NCI-H2171 treated with DMSO at 0.1 percent for 48 hours (cell line): ENCODE results near the gene AMER3.
"Not testable (repeated sequence)": the region's sequence is repeated elsewhere in the genome, so short reads cannot be mapped to it uniquely, and the experiment has no call there.

ENCODE experiments used
- DNase-seq: peaks from one replicate; lab custom pipeline; 2025; lab: John Stamatoyannopoulos, UW

Gene AMER3, protein sequence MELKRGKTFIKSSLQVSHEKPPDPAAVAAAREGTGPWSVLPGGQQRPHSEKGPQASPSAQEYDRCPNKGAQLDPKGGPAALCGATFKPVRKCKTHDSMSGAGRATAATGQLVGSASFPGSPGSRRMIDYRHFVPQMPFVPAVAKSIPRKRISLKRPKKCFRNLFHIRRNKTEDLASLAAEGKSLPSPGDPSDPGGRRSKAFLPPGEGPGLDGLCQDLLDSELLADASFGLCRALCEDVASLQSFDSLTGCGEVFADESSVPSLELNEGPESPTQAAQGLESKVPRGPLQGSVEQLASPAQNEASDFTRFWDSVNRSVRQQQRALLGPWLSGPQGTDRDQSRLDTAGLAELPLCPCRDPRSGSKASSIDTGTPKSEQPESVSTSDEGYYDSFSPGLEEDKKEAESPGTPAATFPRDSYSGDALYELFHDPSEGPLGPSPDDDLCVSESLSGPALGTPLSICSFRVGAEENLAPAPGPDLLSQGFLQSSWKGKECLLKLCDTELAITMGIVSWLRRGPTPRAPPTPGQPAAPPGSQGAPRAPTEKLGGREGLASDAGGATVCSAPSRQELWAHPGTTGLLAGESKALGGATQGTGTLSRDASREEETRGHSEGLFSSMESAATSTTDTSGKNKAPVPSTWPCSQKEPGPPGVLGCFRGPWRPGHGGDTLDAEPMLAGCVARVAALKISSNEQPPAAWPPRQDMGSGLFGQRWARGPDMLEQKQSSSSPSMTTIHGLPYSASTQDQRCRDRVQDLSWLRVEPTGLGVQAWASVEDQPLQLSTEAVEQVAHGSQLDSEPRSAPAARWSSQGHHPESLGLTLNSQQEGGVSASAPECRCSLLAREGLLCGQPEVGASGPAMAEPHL

DNA sequence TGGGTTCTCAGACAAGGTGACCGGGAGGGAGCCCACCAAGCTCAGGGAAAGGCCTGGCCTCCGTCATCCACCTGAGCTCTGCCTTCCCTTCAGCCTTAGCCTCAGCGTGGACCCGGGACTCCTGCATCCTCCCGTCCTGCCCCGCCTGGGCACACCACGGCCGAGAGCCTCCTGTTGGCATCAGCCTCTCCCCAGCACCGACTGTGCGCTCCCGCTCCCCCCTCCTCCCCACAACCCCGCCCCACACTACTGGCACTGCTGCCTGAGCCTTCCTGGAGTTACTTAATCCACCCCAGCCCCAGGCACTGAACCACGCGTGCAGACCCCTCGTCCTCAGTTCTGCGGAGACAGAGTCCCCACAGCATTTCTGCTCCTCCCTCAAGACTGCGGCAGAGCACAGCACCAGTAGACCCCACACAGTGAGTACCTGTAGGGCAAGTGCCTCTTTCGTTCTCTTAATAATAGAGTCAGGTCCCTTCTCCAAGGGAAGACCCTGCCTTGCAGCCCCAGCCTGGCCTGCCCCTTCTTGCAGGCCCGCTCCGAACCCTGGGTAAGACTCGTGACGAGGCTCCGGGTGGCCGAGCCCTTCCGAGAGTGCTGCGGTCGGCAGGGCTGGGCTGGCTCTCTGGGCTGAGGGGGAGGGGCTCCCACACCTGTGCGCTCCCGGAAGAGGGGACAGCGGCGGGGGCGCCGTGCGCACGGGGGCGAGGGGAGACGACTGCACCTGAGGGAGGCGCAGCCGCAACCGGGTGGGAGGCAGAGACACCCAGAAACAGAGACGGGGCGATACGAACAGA, at the start of gene AMER3:
AMER3 (plus strand) TSS at position 285 of the 797 bp plus-strand sequence. CDS start 6,533 bp downstream, outside the sequence.
- peak; percentile 63 for DNase-seq

DNA sequence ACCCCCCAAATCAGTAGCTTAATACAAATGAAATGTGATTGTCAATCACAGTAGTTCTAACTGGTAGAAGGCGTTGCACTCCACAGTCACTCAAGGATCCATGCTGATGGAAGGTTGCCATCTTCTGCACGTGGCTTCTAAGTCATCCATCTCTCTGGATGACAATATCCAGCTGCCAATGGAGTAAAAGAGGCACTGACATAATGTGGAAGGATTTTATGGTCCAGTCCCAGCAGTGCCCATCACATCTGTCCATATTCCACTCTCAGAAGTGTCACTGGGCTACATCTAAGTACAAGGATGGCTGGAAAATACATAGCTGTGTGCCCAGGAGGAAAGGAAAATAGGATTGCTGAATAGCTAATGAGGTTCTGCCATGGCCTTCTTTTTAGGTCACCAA, 40.5 kb upstream of the AMER3 start:
- DNase-seq, result not testable (repeated sequence)

DNA sequence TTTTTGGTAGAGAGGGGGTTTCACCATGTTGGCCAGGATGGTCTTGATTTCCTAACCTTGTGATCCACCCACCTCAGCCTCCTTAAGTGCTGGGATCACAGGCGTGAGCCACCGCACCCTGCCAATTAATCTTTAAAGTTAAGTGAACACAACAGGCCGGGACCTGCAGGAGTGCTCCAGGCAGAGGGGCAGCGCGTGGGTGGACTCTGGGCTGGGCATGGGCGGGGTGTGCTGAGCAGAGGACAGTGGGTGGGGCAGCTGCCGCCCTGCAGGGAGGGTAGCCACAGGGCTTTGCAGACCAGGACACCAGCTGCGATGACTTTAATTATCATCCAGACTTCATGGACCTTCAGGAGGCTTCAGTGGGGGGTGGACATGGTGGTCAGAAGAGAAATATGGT, 35.3 kb upstream of the AMER3 start:
- no peak for DNase-seq

DNA sequence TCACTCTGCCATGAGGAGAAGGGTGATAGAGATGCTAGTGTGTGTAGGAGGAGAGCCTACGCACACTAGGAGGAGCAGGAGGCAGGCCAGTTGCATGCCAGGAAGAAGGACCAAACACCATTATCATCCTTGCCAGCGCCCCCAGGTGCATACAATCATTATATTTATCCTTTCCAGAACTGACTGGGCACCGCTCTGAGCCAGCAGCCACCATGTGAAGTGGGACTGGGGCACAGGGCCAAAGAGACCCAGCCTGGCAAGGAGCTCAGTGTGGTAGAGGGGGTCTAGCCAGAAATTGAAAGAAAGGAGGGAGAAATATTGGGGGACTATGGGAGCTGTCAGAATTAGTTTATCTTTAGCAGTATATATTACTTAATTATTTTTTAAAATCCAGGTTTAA, 34.8 kb upstream of the AMER3 start:
- no peak for DNase-seq

DNA sequence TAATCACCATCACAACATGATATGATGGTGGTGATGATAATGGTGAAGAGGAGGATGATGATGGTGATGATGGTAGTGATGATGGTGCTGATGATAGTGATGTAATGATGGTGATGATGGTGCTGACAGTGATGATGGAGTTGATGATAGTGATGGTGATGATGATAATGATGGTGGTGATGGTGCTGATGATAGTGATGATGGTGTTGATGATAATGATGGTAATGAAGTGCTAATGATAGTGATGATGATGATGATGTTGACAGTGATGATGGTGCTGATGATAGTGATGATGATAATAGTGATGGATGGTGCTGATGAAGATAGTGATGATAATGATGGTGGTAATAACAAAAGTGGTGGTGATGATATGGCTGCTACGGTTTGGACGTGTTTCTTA, 30.9 kb upstream of the AMER3 start:
- DNase-seq, result no peak

DNA sequence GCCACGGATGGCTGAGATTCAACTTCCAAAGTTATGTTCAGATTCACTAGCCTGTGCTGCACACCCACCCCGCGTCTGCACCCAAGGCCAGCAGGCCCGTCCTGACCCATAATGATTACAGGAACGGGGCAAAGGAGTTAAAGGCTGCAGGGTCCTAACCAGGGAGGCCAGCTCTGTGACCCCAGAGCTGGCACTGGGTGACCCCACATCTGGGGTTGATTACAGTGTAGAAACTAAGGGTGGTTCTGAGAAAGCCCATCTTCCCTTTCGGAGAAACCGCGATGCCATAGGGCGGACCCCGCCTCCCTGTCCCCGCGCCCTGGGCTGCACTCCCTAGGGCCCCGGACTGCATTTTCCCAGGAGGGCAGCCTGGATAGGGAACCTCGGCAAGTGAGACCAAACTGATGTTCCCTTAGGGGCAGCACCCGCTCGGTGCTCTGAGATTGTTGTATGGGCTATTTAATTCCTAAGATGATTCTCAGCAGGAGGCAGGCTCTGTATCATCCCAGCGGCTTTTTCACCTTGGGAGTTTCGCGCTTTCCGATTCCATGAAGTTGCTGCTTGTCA, 28.6 kb upstream of the AMER3 start:
- DNase-seq, result no peak

DNA sequence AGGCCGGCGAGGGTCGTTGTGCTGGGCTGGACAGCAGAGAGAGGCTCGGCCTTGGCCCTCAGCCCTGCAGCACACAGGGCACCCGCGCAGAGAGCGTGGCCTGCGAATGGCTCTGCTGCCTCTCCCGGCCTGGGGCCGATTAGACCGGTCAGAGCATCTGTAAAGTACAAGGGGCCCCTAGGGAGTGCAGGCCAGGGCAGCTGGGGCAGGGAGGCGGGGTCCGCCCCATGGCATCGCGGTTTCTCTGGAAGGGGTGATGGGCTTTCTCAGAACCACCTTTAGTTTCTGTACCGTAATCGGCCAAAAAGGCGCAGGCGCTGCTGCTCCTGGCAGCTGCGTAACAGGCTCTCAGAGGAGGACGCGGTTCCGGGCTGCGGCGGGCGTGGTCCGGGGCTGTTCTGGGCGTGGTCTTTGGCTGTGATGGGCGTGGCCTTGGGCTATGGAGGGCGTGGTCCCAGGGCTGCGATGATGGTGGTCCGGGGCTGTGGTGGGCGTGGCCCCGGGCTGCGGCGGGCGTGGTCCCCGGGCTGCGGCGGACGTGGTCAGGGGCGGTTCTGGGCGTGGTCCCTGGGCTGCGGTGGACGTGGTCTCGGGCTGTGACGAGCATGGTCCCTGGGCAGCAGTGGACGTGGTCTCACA, 27.9 kb upstream of the AMER3 start:
- peak; percentile 92 for DNase-seq

DNA sequence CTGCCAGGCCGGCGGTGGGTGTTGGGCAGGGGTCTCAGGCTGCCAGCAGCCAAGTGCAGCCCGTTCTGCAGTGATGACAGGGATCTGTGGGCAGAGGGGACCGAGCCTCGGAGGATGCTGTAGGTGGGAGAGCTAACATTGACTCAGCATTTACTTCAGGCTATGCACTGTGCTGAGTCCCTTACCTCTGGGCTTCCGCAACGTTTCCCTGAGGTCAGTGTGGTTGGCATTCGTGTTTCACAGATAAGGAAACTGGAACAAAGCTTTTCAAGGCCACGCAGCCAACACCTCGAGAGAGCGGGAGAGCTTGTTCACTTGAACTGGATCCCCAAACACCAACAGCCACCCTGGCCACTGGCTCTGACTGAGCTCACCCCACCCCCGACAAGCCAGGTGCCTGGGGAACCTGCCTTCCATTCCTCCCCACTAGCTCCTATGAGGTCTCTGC, 27.3 kb upstream of the AMER3 start:
- no peak for DNase-seq

DNA sequence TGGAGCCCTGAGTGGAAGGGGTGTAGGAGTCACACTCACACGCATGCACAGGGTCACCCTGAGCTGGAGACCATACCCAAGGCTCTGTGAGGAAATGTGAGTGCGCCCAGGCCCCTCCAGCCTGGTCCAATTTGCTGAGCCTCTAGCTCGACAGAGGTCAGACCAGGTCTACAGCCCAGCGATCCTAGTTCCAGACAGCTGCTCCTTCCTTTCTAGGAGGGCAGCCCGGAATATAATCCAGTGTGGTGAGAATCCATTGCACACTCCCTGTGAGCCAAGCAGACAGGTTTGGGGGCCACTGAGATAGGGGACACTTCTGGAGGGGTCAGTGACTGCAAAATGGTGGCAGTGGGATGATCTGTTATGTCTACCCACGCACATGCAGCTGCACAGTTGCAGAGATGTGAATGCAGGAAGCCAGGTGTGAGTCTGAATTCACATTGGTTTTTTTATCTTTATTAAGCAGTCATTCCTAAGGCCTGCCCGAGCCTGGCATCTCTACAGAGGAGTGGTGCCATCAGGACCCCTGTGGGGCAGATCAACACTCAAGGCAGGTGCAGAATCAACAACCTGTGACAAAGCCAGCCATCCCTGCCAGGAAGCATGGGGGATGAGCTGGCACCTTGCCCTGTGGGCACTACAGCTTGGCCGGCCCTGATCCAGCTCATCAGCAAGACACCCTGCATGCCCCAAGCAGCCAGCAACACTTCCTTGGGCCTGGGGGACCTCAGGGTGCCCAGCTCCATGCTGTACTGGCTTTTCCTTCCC, 26.6 kb upstream of the AMER3 start, which contains the start of gene GPR148:
GPR148 (plus strand) TSS at position 522 of the 768 bp plus-strand sequence; CDS start at position 604, 82 bp downstream.
- DNase-seq, result peak; percentile 67

DNA sequence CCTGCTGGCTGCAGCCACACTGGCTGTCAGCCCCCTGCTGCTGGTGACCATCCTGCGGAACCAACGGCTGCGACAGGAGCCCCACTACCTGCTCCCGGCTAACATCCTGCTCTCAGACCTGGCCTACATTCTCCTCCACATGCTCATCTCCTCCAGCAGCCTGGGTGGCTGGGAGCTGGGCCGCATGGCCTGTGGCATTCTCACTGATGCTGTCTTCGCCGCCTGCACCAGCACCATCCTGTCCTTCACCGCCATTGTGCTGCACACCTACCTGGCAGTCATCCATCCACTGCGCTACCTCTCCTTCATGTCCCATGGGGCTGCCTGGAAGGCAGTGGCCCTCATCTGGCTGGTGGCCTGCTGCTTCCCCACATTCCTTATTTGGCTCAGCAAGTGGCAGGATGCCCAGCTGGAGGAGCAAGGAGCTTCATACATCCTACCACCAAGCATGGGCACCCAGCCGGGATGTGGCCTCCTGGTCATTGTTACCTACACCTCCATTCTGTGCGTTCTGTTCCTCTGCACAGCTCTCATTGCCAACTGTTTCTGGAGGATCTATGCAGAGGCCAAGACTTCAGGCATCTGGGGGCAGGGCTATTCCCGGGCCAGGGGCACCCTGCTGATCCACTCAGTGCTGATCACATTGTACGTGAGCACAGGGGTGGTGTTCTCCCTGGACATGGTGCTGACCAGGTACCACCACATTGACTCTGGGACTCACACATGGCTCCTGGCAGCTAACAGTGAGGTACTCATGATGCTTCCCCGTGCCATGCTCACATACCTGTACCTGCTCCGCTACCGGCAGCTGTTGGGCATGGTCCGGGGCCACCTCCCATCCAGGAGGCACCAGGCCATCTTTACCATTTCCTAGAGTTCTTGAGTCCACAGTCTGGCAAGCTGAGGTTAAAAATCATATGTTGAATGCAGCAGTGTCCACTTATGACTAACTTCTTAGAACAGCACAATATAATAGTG, 25.7 kb upstream of the AMER3 start:
- DNase-seq, result peak; percentile 53

DNA sequence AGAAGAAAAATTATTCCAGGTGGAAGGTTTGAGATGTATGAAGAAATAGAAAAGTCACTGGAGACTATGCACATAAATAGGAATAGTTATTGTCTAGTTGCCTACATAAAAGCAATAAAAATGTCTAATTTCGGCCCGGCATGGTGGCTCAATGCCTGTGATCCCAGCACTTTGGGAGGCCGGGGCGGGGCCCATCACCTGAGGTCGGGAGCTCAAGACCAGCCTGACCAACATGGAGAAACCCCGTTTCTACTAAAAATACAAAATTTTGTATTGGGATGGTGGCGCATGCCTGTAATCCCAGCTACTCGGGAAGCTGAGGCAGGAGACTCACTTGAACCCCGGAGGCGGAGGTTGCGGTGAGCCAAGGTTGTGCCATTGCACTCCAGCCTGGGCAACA, 23.1 kb upstream of the AMER3 start:
- not testable (repeated sequence) for DNase-seq

DNA sequence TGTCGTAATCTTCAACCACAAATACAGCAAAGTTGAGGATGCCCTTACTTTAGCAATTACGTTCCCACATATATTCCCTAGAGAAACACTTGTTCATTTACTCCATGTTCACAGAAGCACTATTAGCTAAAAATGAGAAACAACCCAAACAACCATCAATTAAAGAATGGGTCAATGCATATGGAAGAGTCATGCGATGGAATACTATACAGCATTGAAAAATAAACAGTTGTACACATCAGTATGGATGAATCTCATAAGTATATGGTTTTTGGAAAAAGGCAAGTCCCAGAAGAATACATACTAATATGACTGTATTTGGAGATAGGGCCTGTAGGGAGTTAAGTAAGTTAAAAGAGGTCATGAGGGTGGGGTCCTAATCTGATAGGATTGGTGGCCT, 20.1 kb upstream of the AMER3 start:
- DNase-seq, result no peak

DNA sequence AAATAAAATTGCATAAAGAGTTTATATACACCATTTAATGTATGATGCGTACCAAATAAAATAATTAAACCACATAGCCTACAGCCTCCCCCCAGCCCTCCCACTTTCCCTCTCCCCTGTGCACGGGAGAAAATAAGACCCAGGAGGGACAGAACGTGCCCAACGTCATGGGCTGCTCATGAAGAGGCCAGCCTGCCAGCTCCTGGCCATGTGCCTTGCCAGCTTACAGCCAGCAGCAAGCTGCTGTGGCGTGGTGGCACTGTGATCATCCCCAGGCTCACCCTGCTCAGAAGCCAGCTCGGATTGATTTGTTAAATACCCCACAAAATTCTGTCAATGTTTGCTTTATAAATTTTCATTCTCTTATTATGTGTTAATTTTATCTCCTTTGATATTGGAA, 18.9 kb upstream of the AMER3 start:
- no peak for DNase-seq

DNA sequence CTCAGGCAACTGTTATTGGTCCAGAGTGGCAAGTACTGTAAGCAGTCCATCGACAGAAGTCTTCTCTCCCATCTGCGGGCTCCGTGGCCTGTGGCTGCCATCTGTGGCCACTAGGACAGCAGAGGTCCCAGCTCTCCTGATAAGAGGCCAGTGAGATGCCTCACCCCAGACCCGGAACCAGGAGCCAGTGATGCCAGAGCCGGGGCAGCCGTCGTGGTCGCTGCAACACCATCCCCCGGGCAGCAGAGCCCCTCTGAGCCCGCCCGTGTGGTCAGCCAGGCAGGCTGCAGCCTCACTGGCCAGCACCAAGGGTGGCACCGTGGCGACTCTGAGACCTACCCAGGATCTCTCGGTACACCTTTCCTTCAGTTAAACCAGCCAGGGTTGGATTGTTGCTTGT, 17.7 kb upstream of the AMER3 start:
- no peak for DNase-seq

DNA sequence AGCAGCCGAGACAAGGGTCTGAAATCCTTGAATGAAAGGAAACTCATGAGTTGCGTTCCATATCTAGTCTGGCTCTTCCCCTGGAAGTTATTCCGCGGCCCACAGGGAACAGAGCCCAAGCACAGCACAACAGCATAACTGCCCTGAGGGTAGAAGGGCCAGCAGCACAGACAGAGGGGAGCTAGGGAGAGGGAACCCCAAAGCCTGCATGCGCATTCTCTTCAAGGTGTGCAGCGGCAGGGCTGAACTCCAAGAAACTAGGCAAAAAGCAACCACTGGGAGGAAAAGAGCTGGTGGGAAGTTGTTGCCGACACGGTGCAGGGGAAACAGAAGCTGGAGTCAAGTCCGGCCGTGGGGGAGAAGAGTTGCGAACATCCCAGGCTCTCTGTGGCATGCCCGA, 14.7 kb upstream of the AMER3 start:
- no peak for DNase-seq

DNA sequence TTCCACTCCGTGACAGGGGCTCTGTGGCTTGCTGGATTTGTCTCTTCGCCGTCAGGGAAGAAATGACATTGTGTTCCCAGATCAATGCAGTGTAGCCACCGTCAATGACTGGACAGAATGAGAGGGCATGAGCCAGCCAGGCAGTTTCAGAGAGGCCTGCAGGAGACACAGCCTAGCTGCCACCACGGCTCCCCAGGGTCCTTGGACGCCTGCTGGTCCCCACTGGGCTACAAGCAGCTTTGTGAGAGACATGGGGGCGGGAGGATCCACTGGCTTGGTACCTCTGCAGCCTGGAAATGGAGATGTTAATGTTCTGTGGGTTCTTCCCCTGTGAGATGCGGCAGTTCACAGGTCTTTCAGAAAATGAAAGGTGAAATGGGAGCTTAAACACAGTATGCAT, 12.1 kb upstream of the AMER3 start:
- DNase-seq, result no peak

DNA sequence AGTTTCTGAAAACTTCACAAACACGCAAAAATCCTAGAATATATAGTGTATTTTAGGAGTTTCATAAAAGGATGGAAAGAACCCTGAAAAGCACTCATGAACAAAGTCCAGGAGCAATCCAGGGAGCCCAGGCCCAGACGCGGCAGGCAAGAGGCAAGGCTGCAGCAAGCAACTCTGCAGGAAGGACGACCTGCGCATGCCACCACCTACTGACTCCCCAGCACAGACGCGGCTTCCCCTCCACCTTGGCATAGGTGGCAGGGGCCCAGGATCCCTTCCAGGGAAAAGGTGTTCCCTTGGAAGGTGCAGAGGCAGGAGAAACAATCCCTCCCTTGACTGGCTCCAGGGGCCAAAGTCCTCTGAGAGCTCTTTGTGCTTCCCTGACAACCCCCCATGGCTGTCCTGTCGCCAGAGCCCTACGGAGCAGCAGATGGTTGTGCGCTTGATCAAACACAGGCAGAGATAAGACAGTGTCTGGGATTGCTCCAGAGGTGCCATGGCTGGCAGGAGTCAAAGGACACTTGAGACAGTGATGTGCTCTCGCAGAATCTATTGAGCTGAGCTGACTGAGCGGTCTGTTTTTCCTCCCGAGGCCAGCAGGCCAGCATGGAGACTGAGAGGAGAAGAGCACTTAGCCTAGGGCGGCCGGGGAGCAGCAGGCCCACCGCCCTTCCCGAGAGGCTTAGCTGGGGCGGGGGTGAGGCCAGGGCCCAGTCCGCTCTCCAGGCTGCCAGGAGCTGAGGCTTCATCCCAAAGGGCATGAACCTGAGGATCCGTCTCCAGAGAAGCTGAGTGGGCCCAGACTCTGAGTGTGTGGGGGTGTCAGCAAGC, 10.8 kb upstream of the AMER3 start:
- DNase-seq, result peak; percentile 90

DNA sequence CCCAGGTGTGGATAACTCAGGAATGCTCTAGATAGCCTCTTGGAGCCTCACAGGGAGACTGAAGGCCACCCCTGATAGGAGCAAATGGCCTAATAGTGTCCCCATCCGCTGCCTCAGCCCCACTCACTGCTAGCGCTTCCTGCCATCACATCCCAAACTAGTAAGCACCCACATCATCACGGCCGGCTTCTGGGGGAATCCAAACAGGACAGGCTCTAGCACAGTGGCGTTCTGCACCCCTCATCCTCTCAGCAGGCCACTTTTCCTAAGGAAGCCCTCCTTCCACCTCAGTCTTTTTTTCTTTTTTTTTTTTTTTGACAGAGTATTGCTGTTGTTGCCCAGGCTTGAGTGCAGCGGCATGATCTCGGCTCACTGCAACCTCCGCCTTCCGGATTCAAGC, 6.3 kb upstream of the AMER3 start:
- no peak for DNase-seq
